ENCODE data around the gene INPPL1.
"Not testable (repeated sequence)": the region's sequence is repeated elsewhere in the genome, so short reads cannot be mapped to it uniquely, and the experiment has no call there.

INPPL1 gene

GRCh38 chr11:72224564-72225410 is at the start of gene INPPL1:
TSS of gene INPPL1 (plus strand) at chr11:72224767. CDS start at chr11:72224985, 218 bp downstream.
- no peak for DNase-seq (ENCODE audit: low read depth in 2 of 2)

- DNase-seq (ENCODE audit: low read depth in 2 of 2) = no peak
Observed at GRCh38 chr11:72177656-72178055, 46.9 kb upstream of the INPPL1 start.

GRCh38 chr11:72179049-72179803 is 45.3 kb upstream of the INPPL1 start:
- DNase-seq (ENCODE audit: low read depth in 2 of 2) = no peak

GRCh38 chr11:72179804-72180396 is 44.7 kb upstream of the INPPL1 start:
- peak in 1 of 2 donors; percentile 2 for DNase-seq (ENCODE audit: low read depth in 2 of 2)

GRCh38 chr11:72180892-72181552 is 43.5 kb upstream of the INPPL1 start:
- DNase-seq (ENCODE audit: low read depth in 2 of 2) = not testable (repeated sequence)

- not testable (repeated sequence) for DNase-seq (ENCODE audit: low read depth in 2 of 2)
Observed at GRCh38 chr11:72181553-72181958, 43.0 kb upstream of the INPPL1 start.

- no peak for DNase-seq (ENCODE audit: low read depth in 2 of 2)
Observed at GRCh38 chr11:72188267-72188666, 36.3 kb upstream of the INPPL1 start.

GRCh38 chr11:72189455-72190250 is 34.9 kb upstream of the INPPL1 start:
- DNase-seq (ENCODE audit: low read depth in 2 of 2) = no peak

GRCh38 chr11:72190631-72191071 is 33.9 kb upstream of the INPPL1 start:
- no peak for DNase-seq (ENCODE audit: low read depth in 2 of 2)

- no peak for DNase-seq (ENCODE audit: low read depth in 2 of 2)
Observed at GRCh38 chr11:72191961-72192381, 32.6 kb upstream of the INPPL1 start, which contains the start of gene FOLR1. TSS of gene FOLR1 (plus strand) at chr11:72192140. CDS start at chr11:72192174, 34 bp downstream.

GRCh38 chr11:72195518-72196270 is 28.9 kb upstream of the INPPL1 start:
- no peak for DNase-seq (ENCODE audit: low read depth in 2 of 2)

GRCh38 chr11:72201445-72201844 is 23.1 kb upstream of the INPPL1 start:
- DNase-seq (ENCODE audit: low read depth in 2 of 2) = not testable (repeated sequence)

- no peak for DNase-seq (ENCODE audit: low read depth in 2 of 2)
Observed at GRCh38 chr11:72202571-72202970, 22.0 kb upstream of the INPPL1 start.

- DNase-seq (ENCODE audit: low read depth in 2 of 2) = no peak
Observed at GRCh38 chr11:72203163-72203562, 21.4 kb upstream of the INPPL1 start.

- DNase-seq (ENCODE audit: low read depth in 2 of 2) = no peak
Observed at GRCh38 chr11:72204886-72205285, 19.7 kb upstream of the INPPL1 start.

- DNase-seq (ENCODE audit: low read depth in 2 of 2) = not testable (repeated sequence)
Observed at GRCh38 chr11:72206794-72207193, 17.8 kb upstream of the INPPL1 start.

- no peak for DNase-seq (ENCODE audit: low read depth in 2 of 2)
Observed at GRCh38 chr11:72208281-72208680, 16.3 kb upstream of the INPPL1 start.

- no peak for DNase-seq (ENCODE audit: low read depth in 2 of 2)
Observed at GRCh38 chr11:72209101-72209500, 15.5 kb upstream of the INPPL1 start.

GRCh38 chr11:72216638-72217037 is 7.9 kb upstream of the INPPL1 start, which contains the start of gene FOLR2:
TSS of gene FOLR2 (plus strand) at chr11:72216794. CDS start at chr11:72218585, 1,791 bp downstream.
- no peak for DNase-seq (ENCODE audit: low read depth in 2 of 2)

GRCh38 chr11:72217841-72218240 is 6.7 kb upstream of the INPPL1 start:
- no peak for DNase-seq (ENCODE audit: low read depth in 2 of 2)

Measured in stimulated activated CD8-positive, alpha-beta memory T cell treated with anti-CD3 and anti-CD28 coated beads, Interleukin-15, amount 100 ng/mL, for 48 hours (primary cell).